Measurements from ENCODE around the gene CEP72.
A peak's percentile ranks its signal among the peaks of the same experiment; 100 is the strongest.

CEP72 gene

DNA sequence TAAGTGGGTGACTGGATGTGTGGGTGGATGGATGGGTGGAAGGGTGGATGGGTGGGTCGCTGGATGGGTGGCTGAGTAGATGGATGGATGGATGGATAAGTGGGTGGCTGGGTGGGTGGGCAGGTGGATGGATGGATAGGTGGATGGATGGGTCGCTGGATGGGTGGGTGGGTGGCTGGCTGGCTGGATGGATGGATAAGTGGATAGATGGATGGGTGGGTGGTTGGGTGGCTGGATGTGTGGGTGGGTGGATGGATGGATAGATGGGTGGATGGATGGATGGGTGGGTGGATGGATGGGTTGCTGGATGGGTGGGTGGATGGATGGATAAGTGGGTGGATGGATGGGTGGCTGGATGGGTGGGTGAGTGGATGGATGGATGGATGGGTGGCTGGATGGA, 27.3 kb upstream of the CEP72 start:
- peaks cover 0 to 46% (median 0%) of the 10 kb centered on the region in 3 experiments for H3K27me3 ChIP-seq (ENCODE audit: control insufficient read depth in 3 of 3, insufficient read depth in 3 of 3, low read depth in 1 of 3, low read length in 3 of 3)
- H3K4me1 ChIP-seq (ENCODE audit: control insufficient read depth in 2 of 2, insufficient read depth in 1 of 2, low read depth in 1 of 2, low read length in 2 of 2) = no peaks in the 10 kb centered on the region
- no CpG with 5 or more reads among the region's 2 CpGs for WGBS, 2 donors (ENCODE audit: extremely low coverage in 2 of 2, insufficient read length in 2 of 2, insufficient replicate concordance in 1 of 2)
- H2AK5ac ChIP-seq (ENCODE audit: low read depth, low read length) = no peak overlapping the region
- no peak for DNase-seq (ENCODE audit: low spot score)
- H2BK5ac ChIP-seq (ENCODE audit: low read length) = no peak overlapping the region
- no peak overlapping the region for H3K23ac ChIP-seq (ENCODE audit: low read depth, low read length, poor library complexity)
- no peak overlapping the region for H4K91ac ChIP-seq (ENCODE audit: low read depth, low read length, poor library complexity)
- H3K9me3 ChIP-seq (replicated peaks in 1 of 2; ENCODE audit: control insufficient read depth in 2 of 2, insufficient read depth in 1 of 2, low read depth in 1 of 2, low read length in 2 of 2) = peaks cover 0 to 2% of the 10 kb centered on the region in 2 donors
- no peak overlapping the region for H3K27ac ChIP-seq (replicated peaks; ENCODE audit: low read length)
- no peak overlapping the region for H2AFZ ChIP-seq (ENCODE audit: low read length)
- no peak overlapping the region for H2BK120ac ChIP-seq (ENCODE audit: low read depth, low read length)
- H3K14ac ChIP-seq (ENCODE audit: low read length) = no peak overlapping the region
- H3K4ac ChIP-seq (ENCODE audit: low read length) = no peak overlapping the region
- H3K9ac ChIP-seq (ENCODE audit: low read depth, low read length, poor library complexity) = no peak overlapping the region
- no peak overlapping the region for H3K4me2 ChIP-seq (ENCODE audit: insufficient read depth, low read length, poor library complexity, severe bottlenecking)
- H2BK15ac ChIP-seq (ENCODE audit: low read length) = no peak overlapping the region
- H2BK12ac ChIP-seq (ENCODE audit: low read length) = no peak overlapping the region
- H4K8ac ChIP-seq (ENCODE audit: low read depth, low read length) = no peak overlapping the region
- no peaks in the 10 kb centered on the region for H3K79me1 ChIP-seq (ENCODE audit: low read depth, low read length)
- no peak overlapping the region for H3K18ac ChIP-seq (ENCODE audit: low read length)
- H3K36me3 ChIP-seq (replicated peaks in 1 of 2; ENCODE audit: control insufficient read depth in 2 of 2, insufficient read depth in 2 of 2, low read length in 2 of 2) = no peaks in the 10 kb centered on the region
- no peak overlapping the region for H3K4me3 ChIP-seq (ENCODE audit: low read length in 2 of 2)

GRCh38 chr5:585556-585955, 26.6 kb upstream of the CEP72 start:
- Histone ChIP-seq H4K91ac (ENCODE audit: low read depth, low read length, poor library complexity) (no peak overlapping the region), H3K4me1 (ENCODE audit: control insufficient read depth in 2 of 2, insufficient read depth in 1 of 2, low read depth in 1 of 2, low read length in 2 of 2) (no peaks in the 10 kb centered on the region), H2BK15ac (ENCODE audit: low read length) (no peak overlapping the region), H2AK5ac (ENCODE audit: low read depth, low read length) (no peak overlapping the region), H2BK12ac (ENCODE audit: low read length) (no peak overlapping the region), H3K36me3 (replicated peaks in 1 of 2; ENCODE audit: control insufficient read depth in 2 of 2, insufficient read depth in 2 of 2, low read length in 2 of 2) (no peaks in the 10 kb centered on the region), H2AFZ (ENCODE audit: low read length) (no peak overlapping the region), H3K27ac (replicated peaks; ENCODE audit: low read length) (no peak overlapping the region), H3K27me3 (ENCODE audit: control insufficient read depth in 3 of 3, insufficient read depth in 3 of 3, low read depth in 1 of 3, low read length in 3 of 3) (peaks cover 0 to 39% (median 0%) of the 10 kb centered on the region in 3 experiments), H2BK5ac (ENCODE audit: low read length) (no peak overlapping the region), H3K4me2 (ENCODE audit: insufficient read depth, low read length, poor library complexity, severe bottlenecking) (no peak overlapping the region), H3K9ac (ENCODE audit: low read depth, low read length, poor library complexity) (no peak overlapping the region), H3K14ac (ENCODE audit: low read length) (no peak overlapping the region), H3K4ac (ENCODE audit: low read length) (no peak overlapping the region), H4K8ac (ENCODE audit: low read depth, low read length) (no peak overlapping the region), H3K4me3 (ENCODE audit: low read length in 2 of 2) (no peak overlapping the region), H3K18ac (ENCODE audit: low read length) (no peak overlapping the region), H3K23ac (ENCODE audit: low read depth, low read length, poor library complexity) (no peak overlapping the region), H3K79me1 (ENCODE audit: low read depth, low read length) (no peaks in the 10 kb centered on the region), H3K9me3 (replicated peaks in 1 of 2; ENCODE audit: control insufficient read depth in 2 of 2, insufficient read depth in 1 of 2, low read depth in 1 of 2, low read length in 2 of 2) (peaks cover 0 to 2% of the 10 kb centered on the region in 2 donors), H2BK120ac (ENCODE audit: low read depth, low read length) (no peak overlapping the region)
- no CpG with 5 or more reads among the region's 9 CpGs for WGBS, 2 donors (ENCODE audit: extremely low coverage in 2 of 2, insufficient read length in 2 of 2, insufficient replicate concordance in 1 of 2)
- no peak for DNase-seq (ENCODE audit: low spot score)

- H2BK5ac ChIP-seq (ENCODE audit: low read length) = no peak overlapping the region
- no peak overlapping the region for H3K9ac ChIP-seq (ENCODE audit: low read depth, low read length, poor library complexity)
- H3K4me2 ChIP-seq (ENCODE audit: insufficient read depth, low read length, poor library complexity, severe bottlenecking) = no peak overlapping the region
- no peak overlapping the region for H2AFZ ChIP-seq (ENCODE audit: low read length)
- no peak overlapping the region for H2AK5ac ChIP-seq (ENCODE audit: low read depth, low read length)
- WGBS, 2 donors (ENCODE audit: extremely low coverage in 2 of 2, insufficient read length in 2 of 2, insufficient replicate concordance in 1 of 2) = no CpG with 5 or more reads among the region's 9 CpGs
- no peak overlapping the region for H4K91ac ChIP-seq (ENCODE audit: low read depth, low read length, poor library complexity)
- no peak overlapping the region for H3K4ac ChIP-seq (ENCODE audit: low read length)
- H3K4me3 ChIP-seq (ENCODE audit: low read length in 2 of 2) = no peak overlapping the region
- H2BK15ac ChIP-seq (ENCODE audit: low read length) = no peak overlapping the region
- peaks cover 0 to 2% of the 10 kb centered on the region in 2 donors for H3K9me3 ChIP-seq (replicated peaks in 1 of 2; ENCODE audit: control insufficient read depth in 2 of 2, insufficient read depth in 1 of 2, low read depth in 1 of 2, low read length in 2 of 2)
- H3K36me3 ChIP-seq (replicated peaks in 1 of 2; ENCODE audit: control insufficient read depth in 2 of 2, insufficient read depth in 2 of 2, low read length in 2 of 2) = no peaks in the 10 kb centered on the region
- no peaks in the 10 kb centered on the region for H3K4me1 ChIP-seq (ENCODE audit: control insufficient read depth in 2 of 2, insufficient read depth in 1 of 2, low read depth in 1 of 2, low read length in 2 of 2)
- H3K27me3 ChIP-seq (ENCODE audit: control insufficient read depth in 3 of 3, insufficient read depth in 3 of 3, low read depth in 1 of 3, low read length in 3 of 3) = peaks cover 0 to 34% (median 0%) of the 10 kb centered on the region in 3 experiments
- H3K79me1 ChIP-seq (ENCODE audit: low read depth, low read length) = no peaks in the 10 kb centered on the region
- no peak overlapping the region for H3K18ac ChIP-seq (ENCODE audit: low read length)
- H3K27ac ChIP-seq (replicated peaks; ENCODE audit: low read length) = no peak overlapping the region
- DNase-seq (ENCODE audit: low spot score) = no peak
- H2BK12ac ChIP-seq (ENCODE audit: low read length) = no peak overlapping the region
- H4K8ac ChIP-seq (ENCODE audit: low read depth, low read length) = no peak overlapping the region
- no peak overlapping the region for H3K23ac ChIP-seq (ENCODE audit: low read depth, low read length, poor library complexity)
- H2BK120ac ChIP-seq (ENCODE audit: low read depth, low read length) = no peak overlapping the region
- H3K14ac ChIP-seq (ENCODE audit: low read length) = no peak overlapping the region
Measured at GRCh38 chr5:585962-586628, 26.0 kb upstream of the CEP72 start.

DNA sequence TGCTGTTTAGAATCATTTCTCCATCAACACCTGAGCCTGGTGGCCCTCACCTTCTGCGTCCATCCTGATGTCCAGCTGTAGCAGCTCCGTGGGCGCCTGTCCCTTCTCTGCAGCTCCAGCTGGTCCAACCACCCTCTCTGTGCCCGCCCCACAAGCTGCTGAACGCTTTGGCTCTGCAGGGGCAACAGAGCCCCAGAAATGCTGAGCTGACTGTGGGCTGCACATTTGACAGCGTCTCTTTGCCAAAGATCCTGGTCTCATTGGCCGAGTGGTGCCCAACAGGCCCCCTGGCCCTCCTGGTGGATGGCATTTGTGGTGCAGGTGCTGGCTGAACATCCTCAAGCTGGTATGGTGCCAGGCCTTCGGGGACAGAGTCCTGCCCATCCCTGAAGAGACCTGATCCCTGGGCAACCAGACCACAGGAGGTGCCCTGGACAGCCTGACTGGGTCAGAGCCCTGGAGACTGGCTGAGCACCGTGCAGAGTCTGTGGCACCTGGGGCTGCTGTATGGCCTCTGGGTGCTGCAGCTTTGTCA, 25.3 kb upstream of the CEP72 start:
- Histone ChIP-seq H2BK12ac (ENCODE audit: low read length) (no peak overlapping the region), H3K4me2 (ENCODE audit: insufficient read depth, low read length, poor library complexity, severe bottlenecking) (no peak overlapping the region), H4K8ac (ENCODE audit: low read depth, low read length) (no peak overlapping the region), H2BK15ac (ENCODE audit: low read length) (no peak overlapping the region), H3K4me3 (ENCODE audit: low read length in 2 of 2) (no peak overlapping the region), H2BK5ac (ENCODE audit: low read length) (no peak overlapping the region), H2AFZ (ENCODE audit: low read length) (no peak overlapping the region), H2BK120ac (ENCODE audit: low read depth, low read length) (no peak overlapping the region), H4K91ac (ENCODE audit: low read depth, low read length, poor library complexity) (no peak overlapping the region), H3K14ac (ENCODE audit: low read length) (no peak overlapping the region), H3K36me3 (replicated peaks in 1 of 2; ENCODE audit: control insufficient read depth in 2 of 2, insufficient read depth in 2 of 2, low read length in 2 of 2) (no peaks in the 10 kb centered on the region), H3K27ac (replicated peaks; ENCODE audit: low read length) (no peak overlapping the region), H3K4me1 (ENCODE audit: control insufficient read depth in 2 of 2, insufficient read depth in 1 of 2, low read depth in 1 of 2, low read length in 2 of 2) (no peaks in the 10 kb centered on the region), H2AK5ac (ENCODE audit: low read depth, low read length) (no peak overlapping the region), H3K9me3 (replicated peaks in 1 of 2; ENCODE audit: control insufficient read depth in 2 of 2, insufficient read depth in 1 of 2, low read depth in 1 of 2, low read length in 2 of 2) (peaks cover 0 to 2% of the 10 kb centered on the region in 2 donors), H3K79me1 (ENCODE audit: low read depth, low read length) (no peaks in the 10 kb centered on the region), H3K27me3 (ENCODE audit: control insufficient read depth in 3 of 3, insufficient read depth in 3 of 3, low read depth in 1 of 3, low read length in 3 of 3) (peaks cover 0 to 28% (median 0%) of the 10 kb centered on the region in 3 experiments), H3K18ac (ENCODE audit: low read length) (peak overlapping the region; percentile 59), H3K9ac (ENCODE audit: low read depth, low read length, poor library complexity) (peak overlapping the region; percentile 38), H3K4ac (ENCODE audit: low read length) (no peak overlapping the region), H3K23ac (ENCODE audit: low read depth, low read length, poor library complexity) (peak overlapping the region; percentile 45)
- WGBS, 2 donors (ENCODE audit: extremely low coverage in 2 of 2, insufficient read length in 2 of 2, insufficient replicate concordance in 1 of 2) = no CpG with 5 or more reads among the region's 9 CpGs
- DNase-seq (ENCODE audit: low spot score) = no peak
